ENCODE data around the gene BRD3.
"Not testable (repeated sequence)": the region's sequence is repeated elsewhere in the genome, so short reads cannot be mapped to it uniquely, and the experiment has no call there.

Gene BRD3

GRCh38 chr9:134099123-134099761 is 31.4 kb upstream of the BRD3 start:
- in situ Hi-C loops (cut with HindIII; ENCODE audit: low sequenced_read_pairs), result no loop called here
- TF ChIP-seq CTCF (IDR thresholded peaks at IDR 0.05; ENCODE audit: low read depth, low read length), result peak; percentile 65
- H3K4me3 ChIP-seq (ENCODE audit: low read depth, low read length), result no peak overlapping the region
- peak; percentile 15 for DNase-seq (ENCODE audit: low read depth, low spot score)

- H3K4me3 ChIP-seq (ENCODE audit: low read depth, low read length), result no peak overlapping the region
- in situ Hi-C loops (cut with HindIII; ENCODE audit: low sequenced_read_pairs), result no loop called here
- no peak for TF ChIP-seq CTCF (IDR thresholded peaks at IDR 0.05; ENCODE audit: low read depth, low read length)
- DNase-seq (ENCODE audit: low read depth, low spot score), result no peak
These were observed 22.1 kb upstream of the BRD3 start for GRCh38 chr9:134089972-134090371.

- no peak for TF ChIP-seq CTCF (IDR thresholded peaks at IDR 0.05; ENCODE audit: low read depth, low read length)
- H3K4me3 ChIP-seq (ENCODE audit: low read depth, low read length), result no peak overlapping the region
- in situ Hi-C loops (cut with HindIII; ENCODE audit: low sequenced_read_pairs), result no loop called here
- DNase-seq (ENCODE audit: low read depth, low spot score), result no peak
These were observed 20.4 kb upstream of the BRD3 start for GRCh38 chr9:134088063-134088725.

- TF ChIP-seq CTCF (IDR thresholded peaks at IDR 0.05; ENCODE audit: low read depth, low read length), result no peak
- H3K4me3 ChIP-seq (ENCODE audit: low read depth, low read length), result no peak overlapping the region
- in situ Hi-C loops (cut with HindIII; ENCODE audit: low sequenced_read_pairs), result no loop called here
- no peak for DNase-seq (ENCODE audit: low read depth, low spot score)
These were observed 17.8 kb upstream of the BRD3 start for GRCh38 chr9:134085674-134086073.

- TF ChIP-seq CTCF (IDR thresholded peaks at IDR 0.05; ENCODE audit: low read depth, low read length), result no peak
- H3K4me3 ChIP-seq (ENCODE audit: low read depth, low read length), result no peak overlapping the region
- in situ Hi-C loops (cut with HindIII; ENCODE audit: low sequenced_read_pairs), result no loop called here
- DNase-seq (ENCODE audit: low read depth, low spot score), result no peak
These were observed 15.6 kb upstream of the BRD3 start for GRCh38 chr9:134083451-134083850.

GRCh38 chr9:134076644-134077043 is 8.8 kb upstream of the BRD3 start:
- DNase-seq (ENCODE audit: low read depth, low spot score), result no peak
- in situ Hi-C loops (cut with HindIII; ENCODE audit: low sequenced_read_pairs), result no loop called here
- TF ChIP-seq CTCF (IDR thresholded peaks at IDR 0.05; ENCODE audit: low read depth, low read length), result no peak
- no peak overlapping the region for H3K4me3 ChIP-seq (ENCODE audit: low read depth, low read length)

GRCh38 chr9:134075689-134076088 is 7.9 kb upstream of the BRD3 start:
- DNase-seq (ENCODE audit: low read depth, low spot score); in situ Hi-C loops (cut with HindIII; ENCODE audit: low sequenced_read_pairs); H3K4me3 ChIP-seq (ENCODE audit: low read depth, low read length): not testable (repeated sequence)
